ENCODE data around the gene HS3ST4.

Gene HS3ST4

GRCh38 chr16:25691519-25692091 lies at the start of gene HS3ST4:
Gene HS3ST4, plus strand, starts transcription at chr16:25691959.
- DNase-seq (ENCODE audit: low read depth in 1 of 2, low spot score in 1 of 2): no peak

DNA sequence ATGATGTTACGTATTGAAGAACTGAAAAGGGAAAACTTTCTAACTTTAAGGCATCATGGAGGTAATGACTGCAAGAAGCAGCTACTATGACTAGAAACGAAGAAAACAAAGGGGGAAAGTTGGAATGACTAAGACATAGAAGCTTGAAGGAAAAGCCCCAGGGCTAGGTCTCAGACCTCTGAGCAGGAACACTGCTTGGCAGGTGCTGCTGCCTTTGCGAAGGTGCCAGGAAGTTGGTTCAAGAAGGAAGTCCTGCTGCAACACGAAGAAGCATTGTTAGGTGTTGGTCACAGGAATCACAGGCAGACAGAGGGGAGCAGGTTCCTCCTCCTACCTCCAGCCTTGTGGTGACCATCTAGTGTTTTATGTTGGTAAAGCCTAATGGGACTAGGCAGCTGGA lies 48.1 kb upstream of the HS3ST4 start:
- DNase-seq (ENCODE audit: low read depth in 1 of 2, low spot score in 1 of 2): no peak

- DNase-seq (ENCODE audit: low read depth in 1 of 2, low spot score in 1 of 2): no peak
These were observed 35.1 kb upstream of the HS3ST4 start for GRCh38 chr16:25656639-25657038.

GRCh38 chr16:25676820-25677219 lies 14.9 kb upstream of the HS3ST4 start:
- no peak for DNase-seq (ENCODE audit: low read depth in 1 of 2, low spot score in 1 of 2)

DNA sequence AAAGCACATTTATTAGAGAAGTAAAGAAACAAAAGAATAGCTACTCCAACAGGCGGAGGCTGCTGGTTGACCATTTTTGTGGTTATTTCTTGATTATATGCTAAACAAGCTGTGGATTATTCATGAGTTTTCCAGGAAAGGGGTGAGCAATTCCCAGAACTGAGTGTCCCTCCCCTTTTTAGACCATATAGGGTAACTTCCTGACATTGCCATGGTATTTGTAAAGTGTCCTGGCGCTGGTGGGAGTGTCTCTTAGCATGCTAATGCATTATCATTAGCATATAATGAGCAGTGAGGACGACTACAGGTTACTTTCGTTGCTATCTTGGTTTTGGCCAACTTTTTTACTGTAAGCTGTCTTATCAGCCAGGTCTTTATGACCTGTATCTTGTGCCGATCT lies 12.2 kb upstream of the HS3ST4 start:
- DNase-seq (ENCODE audit: low read depth in 1 of 2, low spot score in 1 of 2): no peak

- DNase-seq (ENCODE audit: low read depth in 1 of 2, low spot score in 1 of 2): no peak
These were observed 2.5 kb upstream of the HS3ST4 start for GRCh38 chr16:25689137-25689836.

- no peak for DNase-seq (ENCODE audit: low read depth in 1 of 2, low spot score in 1 of 2)
These were observed 1.1 kb upstream of the HS3ST4 start for GRCh38 chr16:25690552-25691143.

- no peak for DNase-seq (ENCODE audit: low read depth in 1 of 2, low spot score in 1 of 2)
These were observed 587 bp downstream of the HS3ST4 start for GRCh38 chr16:25692351-25692741.

DNA sequence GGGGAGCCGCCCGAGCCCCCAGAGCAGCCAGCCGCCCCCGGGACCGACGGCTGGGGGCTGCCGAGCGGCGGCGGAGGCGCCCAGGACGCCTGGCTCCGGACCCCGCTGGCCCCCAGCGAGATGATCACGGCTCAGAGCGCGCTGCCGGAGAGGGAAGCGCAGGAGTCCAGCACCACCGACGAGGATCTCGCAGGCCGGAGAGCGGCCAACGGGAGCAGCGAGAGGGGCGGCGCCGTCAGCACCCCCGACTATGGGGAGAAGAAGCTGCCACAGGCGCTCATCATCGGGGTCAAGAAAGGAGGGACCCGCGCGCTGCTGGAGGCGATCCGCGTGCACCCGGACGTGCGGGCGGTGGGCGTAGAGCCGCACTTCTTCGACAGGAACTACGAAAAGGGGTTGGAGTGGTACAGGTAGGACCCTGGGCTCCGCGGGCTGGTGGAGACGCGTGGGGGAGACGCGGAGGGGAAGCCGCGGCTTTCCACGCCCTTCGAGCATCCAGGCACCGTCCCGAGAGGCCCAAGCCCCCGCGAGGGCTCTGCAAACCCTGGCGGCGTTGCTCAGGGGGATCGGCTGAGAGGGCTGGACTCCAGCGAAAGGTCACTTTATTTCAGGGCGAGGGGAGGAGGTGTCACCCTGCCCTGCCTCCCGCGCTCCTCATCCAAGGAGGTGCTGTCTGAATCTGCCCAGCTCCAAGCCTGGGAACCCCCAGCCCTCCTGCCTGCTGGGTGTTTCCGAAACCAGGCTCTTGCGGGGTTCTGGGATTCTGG lies 1.2 kb downstream of the HS3ST4 start:
- DNase-seq (ENCODE audit: low read depth in 1 of 2, low spot score in 1 of 2): no peak

- no peak for DNase-seq (ENCODE audit: low read depth in 1 of 2, low spot score in 1 of 2)
These were observed 1.9 kb downstream of the HS3ST4 start for GRCh38 chr16:25693631-25694030.

DNA sequence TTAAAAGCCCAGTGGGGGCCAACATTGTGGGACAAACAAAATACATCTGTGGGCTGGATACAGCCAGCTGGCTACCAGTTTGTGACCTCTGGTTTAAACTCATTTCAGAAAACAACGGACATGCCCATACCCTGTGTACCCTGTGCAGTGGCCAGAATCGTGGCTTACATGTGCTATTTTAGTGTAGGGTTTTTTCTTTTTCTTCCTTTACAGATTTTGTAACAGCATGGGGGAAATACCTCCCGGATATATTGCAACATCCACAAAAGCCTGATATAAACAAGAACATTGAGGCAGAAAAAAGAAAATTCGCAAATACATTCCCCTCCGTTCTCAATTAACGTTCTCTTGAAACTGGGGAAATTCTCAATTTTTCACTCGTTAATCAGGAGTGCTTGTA lies 7.3 kb downstream of the HS3ST4 start:
- DNase-seq (ENCODE audit: low read depth in 1 of 2, low spot score in 1 of 2): no peak

DNA sequence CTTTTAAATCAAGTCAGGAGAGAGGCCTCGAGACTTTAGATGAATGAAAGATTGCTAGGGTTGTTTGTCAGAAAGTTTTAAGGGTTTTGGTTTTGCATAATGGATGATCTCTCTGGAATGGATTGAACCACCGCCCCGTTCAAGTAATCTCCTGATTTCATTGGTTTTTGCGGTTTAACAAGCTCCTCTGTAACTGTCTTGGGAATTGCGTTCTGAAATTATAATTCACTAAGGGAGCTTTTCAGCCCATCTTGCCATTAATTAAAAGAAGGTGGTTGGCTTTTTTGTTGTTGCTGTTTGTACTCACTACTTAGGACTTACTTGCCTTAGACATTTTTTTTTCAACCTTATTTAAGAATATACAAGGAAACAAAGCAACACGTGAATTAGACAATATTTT lies 8.8 kb downstream of the HS3ST4 start:
- DNase-seq (ENCODE audit: low read depth in 1 of 2, low spot score in 1 of 2): no peak

GRCh38 chr16:25707553-25707952 lies 15.8 kb downstream of the HS3ST4 start:
- DNase-seq (ENCODE audit: low read depth in 1 of 2, low spot score in 1 of 2): no peak

- DNase-seq (ENCODE audit: low read depth in 1 of 2, low spot score in 1 of 2): no peak
These were observed 16.3 kb downstream of the HS3ST4 start for GRCh38 chr16:25707982-25708583.

- DNase-seq (ENCODE audit: low read depth in 1 of 2, low spot score in 1 of 2): no peak
These were observed 17.5 kb downstream of the HS3ST4 start for GRCh38 chr16:25709213-25709612.

- DNase-seq (ENCODE audit: low read depth in 1 of 2, low spot score in 1 of 2): no peak
These were observed 22.2 kb downstream of the HS3ST4 start for GRCh38 chr16:25713785-25714570.

- DNase-seq (ENCODE audit: low read depth in 1 of 2, low spot score in 1 of 2): no peak
These were observed 24.4 kb downstream of the HS3ST4 start for GRCh38 chr16:25716186-25716585.

DNA sequence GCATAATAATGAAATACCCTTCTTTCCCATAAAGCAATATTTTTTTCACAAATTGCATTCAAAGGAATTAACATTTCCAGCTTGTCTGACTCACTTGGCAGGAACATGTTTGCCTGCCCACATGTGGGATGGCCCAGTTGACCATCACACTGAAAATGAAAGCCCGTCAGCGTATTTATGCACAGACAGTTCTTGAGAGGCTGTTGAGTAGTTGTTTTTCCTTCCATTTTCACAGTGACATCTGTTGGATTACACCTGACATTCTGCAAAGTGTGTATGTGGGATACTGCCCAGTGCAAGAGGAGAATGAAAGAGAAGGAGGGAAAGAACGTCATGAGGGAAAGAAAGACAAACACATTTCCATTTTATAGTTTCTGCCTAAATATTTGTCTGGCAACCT lies 29.7 kb downstream of the HS3ST4 start:
- no peak for DNase-seq (ENCODE audit: low read depth in 1 of 2, low spot score in 1 of 2)

DNA sequence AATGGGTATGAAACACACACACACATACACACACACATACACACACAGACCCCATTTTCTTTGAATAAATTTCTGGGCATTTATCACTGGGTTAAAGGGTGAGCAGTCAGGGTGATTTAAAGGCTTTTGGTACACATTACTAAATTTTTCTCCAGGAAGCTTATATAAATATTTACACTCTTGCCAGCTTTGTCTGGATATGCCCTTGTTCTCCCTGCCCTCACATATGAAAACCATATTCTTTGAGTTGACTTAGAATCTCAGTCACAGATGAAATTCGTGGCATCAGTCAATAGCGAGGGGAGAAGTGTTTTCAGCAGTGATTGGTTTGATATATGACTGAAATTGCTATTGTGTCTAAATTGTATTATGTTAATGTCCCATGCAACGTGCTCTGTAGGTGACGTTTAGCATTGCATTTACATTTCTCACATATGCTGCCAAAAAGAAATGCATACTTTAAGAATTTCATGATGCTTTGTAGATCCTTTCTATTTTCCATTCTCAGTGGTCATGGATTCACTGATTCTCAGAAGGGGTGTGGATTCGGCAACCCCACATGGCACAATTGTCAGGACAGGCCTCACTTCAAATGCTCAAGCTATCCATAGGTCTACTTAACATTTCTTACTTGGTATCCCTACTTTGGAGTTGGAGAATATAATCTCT lies 34.8 kb downstream of the HS3ST4 start:
- no peak for DNase-seq (ENCODE audit: low read depth in 1 of 2, low spot score in 1 of 2)

DNA sequence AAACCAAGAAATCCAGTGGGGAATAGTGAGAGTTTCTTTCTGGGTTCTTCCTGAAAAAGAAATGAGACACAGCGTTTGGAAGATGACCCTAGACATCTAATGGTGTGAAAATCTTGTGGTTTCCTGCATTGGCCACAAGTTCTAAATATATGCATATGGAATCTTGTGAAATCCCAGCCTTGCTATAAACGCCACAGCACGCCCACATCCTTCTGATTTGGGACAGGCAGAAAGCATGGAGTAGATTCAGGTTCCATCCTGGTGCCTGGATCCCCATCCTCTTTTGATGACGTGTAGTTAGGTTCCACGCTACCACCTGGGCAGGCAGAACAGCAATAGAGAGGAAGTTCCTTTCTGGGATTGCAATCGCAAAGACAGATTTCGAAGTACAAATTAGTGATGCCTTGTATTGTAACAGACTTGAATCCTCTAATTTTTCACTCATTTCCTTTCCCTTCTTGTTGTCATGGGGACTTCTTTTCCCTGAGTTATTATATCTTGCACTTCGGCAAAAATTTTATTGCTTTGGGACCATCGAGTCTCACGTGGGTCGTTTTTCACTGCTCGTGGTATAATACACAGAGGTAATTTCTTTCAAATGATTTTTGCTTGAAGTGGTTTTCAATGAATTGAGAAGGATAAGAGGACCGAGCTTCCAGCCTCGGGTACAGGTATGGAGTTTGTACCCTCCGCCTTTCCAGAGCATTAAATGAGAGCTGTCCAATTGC lies 37.6 kb downstream of the HS3ST4 start:
- no peak for DNase-seq (ENCODE audit: low read depth in 1 of 2, low spot score in 1 of 2)

All from activated T-helper 1 cell treated with anti-CD3 and anti-CD28 coated beads, Interleukin-2, amount 50 U/mL, for 16 hours (primary cell).